Measurements from ENCODE around the gene ZNF691.
"Not testable (repeated sequence)": the region's sequence is repeated elsewhere in the genome, so short reads cannot be mapped to it uniquely, and the experiment has no call there.

Gene ZNF691

DNA sequence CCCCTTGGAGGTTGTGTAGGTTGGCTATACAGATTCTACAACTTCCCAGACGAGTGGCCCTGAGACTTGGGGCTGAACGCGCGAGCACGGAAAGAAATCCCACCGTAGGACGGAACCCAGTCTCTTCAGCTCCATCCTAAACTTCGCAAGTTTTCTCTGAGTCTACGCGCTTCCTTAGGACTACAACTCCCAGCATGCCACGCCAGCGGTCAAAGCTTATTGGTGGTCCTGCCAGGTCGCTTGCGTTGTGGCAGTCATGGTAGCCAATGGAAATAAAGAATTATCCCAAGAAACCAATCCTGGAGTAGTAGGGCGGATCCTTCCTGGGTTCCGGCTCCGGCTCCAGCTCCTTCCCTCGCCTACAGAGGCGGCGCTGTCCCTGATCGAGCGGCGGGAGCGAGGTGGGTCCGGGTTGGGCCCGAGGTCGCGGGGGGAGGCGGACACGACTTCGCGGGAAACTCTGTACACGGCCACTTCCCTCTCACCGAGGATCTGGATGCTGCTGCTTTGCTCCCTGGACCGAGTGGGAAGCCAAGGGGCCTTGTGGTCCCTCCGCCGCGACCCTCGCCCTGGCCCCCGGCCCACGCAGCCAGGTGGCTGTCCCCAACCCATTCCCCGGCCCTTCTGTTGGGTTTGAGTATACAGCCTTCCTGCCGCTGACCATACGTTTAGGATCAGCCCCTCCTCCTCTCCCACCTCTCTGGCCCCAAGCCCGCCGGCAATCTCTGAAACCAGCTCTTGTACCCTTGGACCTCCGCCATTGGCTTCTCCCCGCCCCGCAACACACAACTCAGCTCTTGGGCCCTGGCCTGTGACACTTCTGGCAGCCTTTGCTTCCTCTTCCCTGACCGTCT, at the start of gene ZNF691:
ZNF691 (plus strand) TSS at position 357 of the 854 bp plus-strand sequence. CDS start 3,046 bp downstream, outside the sequence.
- H3K27ac Mint-ChIP-seq, result peak within 1 kb of the TSS; percentile 75
- H3K36me3 Mint-ChIP-seq (ENCODE audit: low read depth), result peaks cover 28% of the 10 kb centered on the region
- H3K4me1 Mint-ChIP-seq (ENCODE audit: low read depth), result peaks cover 25% of the 10 kb centered on the region
- H3K4me3 Mint-ChIP-seq, result peak within 1 kb of the TSS; percentile 97
- no peaks in the 10 kb centered on the region for H3K27me3 Mint-ChIP-seq (ENCODE audit: low read depth)
- H3K9me3 Mint-ChIP-seq, result no peaks in the 10 kb centered on the region

DNA sequence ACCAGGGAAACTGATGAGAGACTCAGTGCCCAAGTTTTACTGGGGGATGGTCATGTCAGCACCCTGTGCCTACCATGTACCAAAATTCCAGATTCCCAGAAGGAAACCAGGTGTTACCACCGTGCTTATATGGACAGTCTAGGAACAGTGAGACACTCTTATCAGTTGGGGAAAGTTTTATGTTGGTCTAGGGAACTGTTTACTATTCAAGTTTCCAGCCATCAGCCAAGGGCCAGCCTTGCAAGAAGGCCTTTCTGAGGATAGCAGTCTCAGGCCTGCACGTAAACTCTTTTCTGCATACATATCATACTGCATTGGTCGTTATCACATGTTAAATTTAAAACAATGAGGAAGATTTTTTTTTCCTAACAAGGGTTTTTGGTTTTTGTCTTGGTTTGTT, 49.0 kb upstream of the ZNF691 start:
- no peaks in the 10 kb centered on the region for H3K4me1 Mint-ChIP-seq (ENCODE audit: low read depth)
- no peak overlapping the region for H3K4me3 Mint-ChIP-seq
- H3K27ac Mint-ChIP-seq, result no peak overlapping the region
- H3K36me3 Mint-ChIP-seq (ENCODE audit: low read depth), result no peaks in the 10 kb centered on the region
- H3K27me3 Mint-ChIP-seq (ENCODE audit: low read depth), result peaks cover 21% of the 10 kb centered on the region
- H3K9me3 Mint-ChIP-seq, result no peaks in the 10 kb centered on the region

GRCh38 chr1:42797979-42798378, 48.4 kb upstream of the ZNF691 start:
- Mint-ChIP-seq H3K9me3 (no peaks in the 10 kb centered on the region), H3K4me3 (no peak overlapping the region), H3K36me3 (ENCODE audit: low read depth) (no peaks in the 10 kb centered on the region), H3K27ac (no peak overlapping the region), H3K27me3 (ENCODE audit: low read depth) (peaks cover 21% of the 10 kb centered on the region), H3K4me1 (ENCODE audit: low read depth) (no peaks in the 10 kb centered on the region)

GRCh38 chr1:42801832-42802473, 44.5 kb upstream of the ZNF691 start:
- Mint-ChIP-seq H3K27me3 (ENCODE audit: low read depth) (peaks cover 13% of the 10 kb centered on the region), H3K4me3 (no peak overlapping the region), H3K4me1 (ENCODE audit: low read depth) (no peaks in the 10 kb centered on the region), H3K36me3 (ENCODE audit: low read depth) (peaks cover 4% of the 10 kb centered on the region), H3K27ac (no peak overlapping the region), H3K9me3 (no peaks in the 10 kb centered on the region)

DNA sequence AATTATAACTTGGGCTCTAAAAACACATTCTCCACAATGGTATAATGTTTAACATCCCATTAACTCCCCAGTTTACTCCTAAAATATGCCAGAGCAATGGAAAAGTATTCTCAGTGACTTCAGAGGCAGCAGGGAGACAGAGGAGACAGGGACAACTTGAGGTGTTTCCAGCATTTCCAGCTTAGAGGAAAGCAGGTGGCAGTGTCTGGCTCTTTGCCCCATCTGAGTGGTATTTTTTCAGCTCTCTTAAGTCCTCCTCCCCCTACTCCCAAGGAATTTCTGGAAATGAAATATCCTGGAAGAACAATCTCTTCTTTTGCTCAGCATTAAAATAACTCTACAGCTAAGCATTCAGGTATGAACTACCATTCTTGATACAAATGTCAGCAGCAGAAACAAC, 40.2 kb upstream of the ZNF691 start:
- Mint-ChIP-seq H3K4me3 (no peak overlapping the region), H3K4me1 (ENCODE audit: low read depth) (peaks cover 3% of the 10 kb centered on the region), H3K27me3 (ENCODE audit: low read depth) (no peaks in the 10 kb centered on the region), H3K36me3 (ENCODE audit: low read depth) (peaks cover 4% of the 10 kb centered on the region), H3K27ac (no peak overlapping the region), H3K9me3 (no peaks in the 10 kb centered on the region)

- Mint-ChIP-seq H3K27ac (no peak overlapping the region), H3K36me3 (ENCODE audit: low read depth) (peaks cover 4% of the 10 kb centered on the region), H3K9me3 (no peaks in the 10 kb centered on the region), H3K27me3 (ENCODE audit: low read depth) (no peaks in the 10 kb centered on the region), H3K4me3 (no peak overlapping the region), H3K4me1 (ENCODE audit: low read depth) (peaks cover 3% of the 10 kb centered on the region)
Observed at GRCh38 chr1:42806593-42806992, 39.8 kb upstream of the ZNF691 start.

GRCh38 chr1:42807056-42807668, 39.3 kb upstream of the ZNF691 start:
- H3K9me3 Mint-ChIP-seq, result no peaks in the 10 kb centered on the region
- peak overlapping the region; percentile 23 for H3K27ac Mint-ChIP-seq
- peaks cover 4% of the 10 kb centered on the region for H3K36me3 Mint-ChIP-seq (ENCODE audit: low read depth)
- H3K4me3 Mint-ChIP-seq, result no peak overlapping the region
- H3K4me1 Mint-ChIP-seq (ENCODE audit: low read depth), result peaks cover 3% of the 10 kb centered on the region
- no peaks in the 10 kb centered on the region for H3K27me3 Mint-ChIP-seq (ENCODE audit: low read depth)

DNA sequence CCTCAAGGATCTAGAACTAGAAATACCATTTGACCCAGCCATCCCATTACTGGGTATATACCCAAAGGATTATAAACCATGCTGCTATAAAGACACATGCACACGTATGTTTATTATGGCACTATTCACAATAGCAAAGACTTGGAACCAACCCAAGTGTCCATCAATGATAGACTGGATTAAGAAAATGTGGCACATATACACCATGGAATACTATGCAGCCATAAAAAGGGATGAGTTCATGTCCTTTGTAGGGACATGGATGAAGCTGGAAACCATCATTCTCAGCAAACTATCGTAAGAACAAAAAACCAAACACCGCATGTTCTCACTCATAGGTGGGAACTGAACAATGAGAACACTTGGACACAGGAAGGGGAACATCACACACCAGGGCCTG, 31.6 kb upstream of the ZNF691 start:
- not testable (repeated sequence) for H3K36me3 Mint-ChIP-seq (ENCODE audit: low read depth); H3K27ac Mint-ChIP-seq; H3K4me3 Mint-ChIP-seq; H3K9me3 Mint-ChIP-seq; H3K27me3 Mint-ChIP-seq (ENCODE audit: low read depth)
- peaks cover 13% of the 10 kb centered on the region for H3K4me1 Mint-ChIP-seq (ENCODE audit: low read depth)

DNA sequence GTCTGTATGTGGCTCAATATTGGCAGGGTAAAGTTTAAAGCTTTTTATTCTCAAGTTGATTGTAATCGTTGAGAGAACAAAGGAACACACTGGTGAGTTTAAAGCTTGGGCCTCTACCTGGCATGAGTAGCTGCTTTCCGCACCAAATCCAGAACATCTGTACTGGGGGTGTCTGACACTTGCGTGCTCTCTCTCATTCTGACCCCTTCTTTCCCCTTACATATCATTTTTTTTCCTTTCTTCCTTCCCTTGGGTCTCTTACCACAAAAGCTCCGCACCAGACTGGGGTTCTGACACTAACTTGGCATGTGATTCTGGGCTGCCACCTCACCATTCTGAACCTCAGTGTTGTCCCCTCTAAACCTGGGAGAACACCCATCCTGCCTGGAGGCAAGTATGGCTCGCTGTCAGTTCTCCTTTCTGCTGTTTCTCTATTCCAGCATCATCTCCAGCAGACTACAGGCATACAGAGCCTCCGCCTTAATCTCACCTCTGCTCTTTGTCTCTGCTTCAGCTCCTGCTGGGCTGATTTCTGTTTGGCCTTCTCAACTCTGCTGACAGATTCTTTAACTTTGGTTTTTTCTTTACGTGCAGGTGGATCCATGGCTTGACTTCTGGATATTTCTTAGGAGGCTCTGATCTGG, 30.4 kb upstream of the ZNF691 start:
- Mint-ChIP-seq H3K4me3 (peak overlapping the region; percentile 82), H3K4me1 (ENCODE audit: low read depth) (peaks cover 13% of the 10 kb centered on the region), H3K9me3 (no peaks in the 10 kb centered on the region), H3K27ac (peak overlapping the region; percentile 78), H3K27me3 (ENCODE audit: low read depth) (peaks cover 5% of the 10 kb centered on the region), H3K36me3 (ENCODE audit: low read depth) (peaks cover 8% of the 10 kb centered on the region)

DNA sequence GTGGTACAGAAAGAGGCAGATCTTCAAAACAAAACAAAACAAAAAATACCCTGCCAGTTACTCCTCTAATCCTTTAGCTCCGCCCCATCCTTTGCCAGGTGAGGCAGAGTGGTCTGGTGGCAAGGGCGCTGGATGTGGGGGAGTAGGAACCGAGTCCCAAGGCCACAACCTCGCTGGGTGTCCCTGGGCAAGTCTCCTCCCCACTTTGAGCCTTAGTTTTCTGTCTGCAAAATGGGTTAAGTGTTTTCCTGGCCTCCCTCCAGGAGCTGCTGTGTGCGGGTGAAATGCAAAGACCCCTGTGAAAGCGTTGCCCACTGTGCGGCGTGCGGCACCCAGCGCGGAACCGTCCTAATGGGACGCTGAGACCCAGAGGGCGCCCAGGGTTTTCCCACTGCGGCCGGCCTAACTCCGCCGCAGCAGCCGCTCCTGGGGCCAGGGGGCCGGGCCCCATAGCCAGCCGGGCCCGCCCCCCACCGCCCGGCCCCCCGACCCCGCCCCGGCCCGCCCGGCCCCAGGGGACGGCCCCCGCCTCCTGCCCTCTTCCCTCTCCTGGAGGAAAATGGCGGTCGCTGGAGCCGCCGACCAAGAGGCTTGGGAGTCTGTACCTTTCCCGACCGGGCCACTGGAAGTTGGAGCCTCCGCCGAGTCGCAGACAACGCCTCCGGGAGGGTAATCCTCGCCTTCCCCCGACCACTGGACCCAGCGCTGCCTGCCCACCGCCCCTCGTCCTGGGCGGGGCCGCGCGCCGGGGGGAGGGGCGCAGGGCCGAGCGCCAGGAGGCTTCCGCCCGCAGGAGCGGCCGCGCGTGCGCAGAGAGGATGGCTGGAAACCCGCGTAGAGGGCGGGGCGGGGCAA, 29.6 kb upstream of the ZNF691 start, which contains the start of the genes ERMAP and SVBP:
ERMAP (plus strand) TSS at position 538 of the 855 bp plus-strand sequence. CDS start 13,327 bp downstream, outside the sequence.
SVBP (minus strand) TSS at position 813 of the 855 bp plus-strand sequence. CDS start 853 bp downstream, outside the sequence.
- H3K27me3 Mint-ChIP-seq (ENCODE audit: low read depth), result peaks cover 5% of the 10 kb centered on the region
- peak within 1 kb of the TSS; percentile 82 for H3K4me3 Mint-ChIP-seq
- H3K9me3 Mint-ChIP-seq, result no peaks in the 10 kb centered on the region
- peaks cover 13% of the 10 kb centered on the region for H3K4me1 Mint-ChIP-seq (ENCODE audit: low read depth)
- H3K36me3 Mint-ChIP-seq (ENCODE audit: low read depth), result peaks cover 8% of the 10 kb centered on the region
- H3K27ac Mint-ChIP-seq, result peak within 1 kb of the TSS; percentile 78

- H3K36me3 Mint-ChIP-seq (ENCODE audit: low read depth), result peaks cover 8% of the 10 kb centered on the region
- peak overlapping the region; percentile 25 for H3K4me3 Mint-ChIP-seq
- H3K9me3 Mint-ChIP-seq, result no peaks in the 10 kb centered on the region
- H3K4me1 Mint-ChIP-seq (ENCODE audit: low read depth), result peaks cover 13% of the 10 kb centered on the region
- H3K27ac Mint-ChIP-seq, result no peak overlapping the region
- peaks cover 5% of the 10 kb centered on the region for H3K27me3 Mint-ChIP-seq (ENCODE audit: low read depth)
Observed at GRCh38 chr1:42817440-42817767, 29.0 kb upstream of the ZNF691 start.

- no peaks in the 10 kb centered on the region for H3K9me3 Mint-ChIP-seq
- peaks cover 5% of the 10 kb centered on the region for H3K27me3 Mint-ChIP-seq (ENCODE audit: low read depth)
- peak overlapping the region; percentile 40 for H3K4me3 Mint-ChIP-seq
- H3K36me3 Mint-ChIP-seq (ENCODE audit: low read depth), result peaks cover 8% of the 10 kb centered on the region
- no peak overlapping the region for H3K27ac Mint-ChIP-seq
- H3K4me1 Mint-ChIP-seq (ENCODE audit: low read depth), result peaks cover 17% of the 10 kb centered on the region
Observed at GRCh38 chr1:42817976-42818375, 28.4 kb upstream of the ZNF691 start.

DNA sequence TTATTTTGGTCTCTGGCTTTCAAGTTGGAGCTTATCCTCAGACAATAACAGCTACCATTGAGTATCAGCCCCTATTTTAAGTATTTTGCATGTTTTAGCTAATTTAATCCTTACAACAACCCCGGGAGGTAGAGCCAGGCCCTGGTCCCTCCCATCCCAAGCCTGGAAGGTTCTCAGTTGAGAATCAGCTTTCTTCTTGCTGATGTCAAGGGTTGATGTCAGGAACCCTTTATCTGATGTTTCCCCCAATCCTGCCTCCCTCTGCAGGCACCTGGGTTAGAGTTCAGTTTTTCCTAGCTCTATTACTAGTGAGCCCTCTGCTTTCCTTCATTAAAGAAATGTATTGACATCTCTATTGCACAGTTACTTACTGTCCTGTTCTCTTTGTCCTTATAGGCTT, 25.6 kb upstream of the ZNF691 start:
- Mint-ChIP-seq H3K9me3 (no peaks in the 10 kb centered on the region), H3K4me1 (ENCODE audit: low read depth) (peaks cover 17% of the 10 kb centered on the region), H3K27me3 (ENCODE audit: low read depth) (peaks cover 5% of the 10 kb centered on the region), H3K36me3 (ENCODE audit: low read depth) (peaks cover 5% of the 10 kb centered on the region), H3K4me3 (no peak overlapping the region), H3K27ac (no peak overlapping the region)

GRCh38 chr1:42821690-42822089, 24.7 kb upstream of the ZNF691 start:
- Mint-ChIP-seq H3K4me1 (ENCODE audit: low read depth) (peaks cover 12% of the 10 kb centered on the region), H3K4me3 (no peak overlapping the region), H3K36me3 (ENCODE audit: low read depth) (peaks cover 2% of the 10 kb centered on the region), H3K27me3 (ENCODE audit: low read depth) (peaks cover 5% of the 10 kb centered on the region), H3K9me3 (no peaks in the 10 kb centered on the region), H3K27ac (no peak overlapping the region)
